ENCODE data around the gene SRGAP3. TPM values are rescaled to one million over a fixed set of nuclear protein-coding genes. Genes with fewer than 3 reads are reported as not detected.

Gene SRGAP3
- polyA plus RNA-seq, 2 donors = 1.3 to 3.3 TPM

- H3K4me3 ChIP-seq (ENCODE audit: low read depth in 1 of 2, low read length in 2 of 2) = no peak overlapping the region
- WGBS, 2 donors = 60 to 62% methylated on average over 7 of the region's 7 CpGs
- no peaks in the 10 kb centered on the region for H3K27me3 ChIP-seq (ENCODE audit: control insufficient read depth in 1 of 2, insufficient read depth in 2 of 2, low read length in 2 of 2)
- peaks cover 3 to 8% of the 10 kb centered on the region in 2 donors for H3K4me1 ChIP-seq (ENCODE audit: control insufficient read depth in 2 of 2, insufficient read depth in 2 of 2, low read length in 1 of 2)
- no peaks in the 10 kb centered on the region for H3K36me3 ChIP-seq (ENCODE audit: control insufficient read depth in 2 of 2, insufficient read depth in 2 of 2, low read length in 1 of 2)
- H3K9me3 ChIP-seq (ENCODE audit: control insufficient read depth in 2 of 2, insufficient read depth in 1 of 2, low read depth in 1 of 2, low read length in 1 of 2) = peaks cover 3 to 8% of the 10 kb centered on the region in 2 donors
- H3K27ac ChIP-seq (ENCODE audit: low read depth in 2 of 2, low read length in 1 of 2) = peak overlapping the region in 1 of 2 donors; percentile 38
Measured at GRCh38 chr3:9147896-9148266, 101.6 kb downstream of the SRGAP3 start.

- Histone ChIP-seq H3K4me3 (ENCODE audit: low read depth in 1 of 2, low read length in 2 of 2) (no peak overlapping the region), H3K4me1 (ENCODE audit: control insufficient read depth in 2 of 2, insufficient read depth in 2 of 2, low read length in 1 of 2) (peaks cover 5 to 8% of the 10 kb centered on the region in 2 donors), H3K36me3 (ENCODE audit: control insufficient read depth in 2 of 2, insufficient read depth in 2 of 2, low read length in 1 of 2) (no peaks in the 10 kb centered on the region), H3K27ac (ENCODE audit: low read depth in 2 of 2, low read length in 1 of 2) (peak overlapping the region in 1 of 2 donors; percentile 38), H3K9me3 (ENCODE audit: control insufficient read depth in 2 of 2, insufficient read depth in 1 of 2, low read depth in 1 of 2, low read length in 1 of 2) (peaks cover 3 to 8% of the 10 kb centered on the region in 2 donors), H3K27me3 (ENCODE audit: control insufficient read depth in 1 of 2, insufficient read depth in 2 of 2, low read length in 2 of 2) (no peaks in the 10 kb centered on the region)
- 52 to 62% methylated on average over 8 of the region's 8 CpGs for WGBS, 2 donors
Measured at GRCh38 chr3:9147215-9147895, 102.1 kb downstream of the SRGAP3 start.

DNA sequence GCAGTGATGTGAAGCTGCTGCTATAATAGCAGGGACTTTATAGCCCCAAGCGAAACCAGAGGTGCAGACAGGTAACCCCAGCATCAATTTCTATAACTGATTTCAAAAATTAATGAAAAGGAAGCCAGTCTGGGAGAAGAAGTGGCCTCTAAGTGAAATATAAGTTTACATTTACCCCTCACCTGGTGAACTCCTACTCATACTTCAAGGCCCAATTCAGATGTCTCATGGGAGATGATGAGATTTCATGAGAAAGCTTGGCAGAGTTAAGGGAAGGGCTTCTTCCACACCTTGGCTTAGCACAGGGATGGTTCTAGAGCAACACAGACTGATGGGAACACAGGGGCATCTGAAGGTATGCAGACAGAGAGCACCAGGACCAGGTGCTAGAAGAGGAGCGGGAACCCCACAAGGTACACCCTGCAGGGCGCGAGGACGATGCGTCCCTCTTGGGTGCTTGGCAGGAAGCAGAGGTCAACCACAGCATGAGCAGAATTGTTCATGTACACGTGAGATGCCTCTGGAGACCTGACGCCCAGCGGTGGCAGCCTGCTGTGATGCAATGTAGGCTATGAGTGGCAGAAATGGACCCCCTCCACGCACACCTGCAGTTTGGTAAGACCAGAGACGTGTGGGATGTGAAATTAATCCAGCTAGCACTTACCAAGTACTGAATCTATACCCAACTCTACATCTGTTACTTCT lies 102.9 kb downstream of the SRGAP3 start:
- no peaks in the 10 kb centered on the region for H3K36me3 ChIP-seq (ENCODE audit: control insufficient read depth in 2 of 2, insufficient read depth in 2 of 2, low read length in 1 of 2)
- no peak overlapping the region for H3K27ac ChIP-seq (ENCODE audit: low read depth in 2 of 2, low read length in 1 of 2)
- peaks cover 3 to 5% of the 10 kb centered on the region in 2 donors for H3K9me3 ChIP-seq (ENCODE audit: control insufficient read depth in 2 of 2, insufficient read depth in 1 of 2, low read depth in 1 of 2, low read length in 1 of 2)
- 78 to 85% methylated on average over 11 of the region's 11 CpGs for WGBS, 2 donors
- H3K27me3 ChIP-seq (ENCODE audit: control insufficient read depth in 1 of 2, insufficient read depth in 2 of 2, low read length in 2 of 2) = no peaks in the 10 kb centered on the region
- H3K4me1 ChIP-seq (ENCODE audit: control insufficient read depth in 2 of 2, insufficient read depth in 2 of 2, low read length in 1 of 2) = peaks cover 5 to 8% of the 10 kb centered on the region in 2 donors
- H3K4me3 ChIP-seq (ENCODE audit: low read depth in 1 of 2, low read length in 2 of 2) = no peak overlapping the region

- WGBS, 2 donors = 95 to 97% methylated on average over 2 of the region's 2 CpGs
- H3K4me1 ChIP-seq (ENCODE audit: control insufficient read depth in 2 of 2, insufficient read depth in 2 of 2, low read length in 1 of 2) = peaks cover 0 to 5% of the 10 kb centered on the region in 2 donors
- no peaks in the 10 kb centered on the region for H3K36me3 ChIP-seq (ENCODE audit: control insufficient read depth in 2 of 2, insufficient read depth in 2 of 2, low read length in 1 of 2)
- no peaks in the 10 kb centered on the region for H3K27me3 ChIP-seq (ENCODE audit: control insufficient read depth in 1 of 2, insufficient read depth in 2 of 2, low read length in 2 of 2)
- H3K9me3 ChIP-seq (ENCODE audit: control insufficient read depth in 2 of 2, insufficient read depth in 1 of 2, low read depth in 1 of 2, low read length in 1 of 2) = peaks cover 0 to 3% of the 10 kb centered on the region in 2 donors
- H3K27ac ChIP-seq (ENCODE audit: low read depth in 2 of 2, low read length in 1 of 2) = no peak overlapping the region
- H3K4me3 ChIP-seq (ENCODE audit: low read depth in 1 of 2, low read length in 2 of 2) = no peak overlapping the region
Measured at GRCh38 chr3:9143184-9143583, 106.3 kb downstream of the SRGAP3 start.

GRCh38 chr3:9142362-9142761 lies 107.1 kb downstream of the SRGAP3 start:
- Histone ChIP-seq H3K36me3 (ENCODE audit: control insufficient read depth in 2 of 2, insufficient read depth in 2 of 2, low read length in 1 of 2) (no peaks in the 10 kb centered on the region), H3K27me3 (ENCODE audit: control insufficient read depth in 1 of 2, insufficient read depth in 2 of 2, low read length in 2 of 2) (no peaks in the 10 kb centered on the region), H3K4me3 (ENCODE audit: low read depth in 1 of 2, low read length in 2 of 2) (no peak overlapping the region), H3K27ac (ENCODE audit: low read depth in 2 of 2, low read length in 1 of 2) (no peak overlapping the region), H3K9me3 (ENCODE audit: control insufficient read depth in 2 of 2, insufficient read depth in 1 of 2, low read depth in 1 of 2, low read length in 1 of 2) (peaks cover 0 to 3% of the 10 kb centered on the region in 2 donors), H3K4me1 (ENCODE audit: control insufficient read depth in 2 of 2, insufficient read depth in 2 of 2, low read length in 1 of 2) (peaks cover 0 to 2% of the 10 kb centered on the region in 2 donors)
- WGBS, 2 donors = 23 to 36% methylated on average over 4 of the region's 4 CpGs

GRCh38 chr3:9141928-9142289 lies 107.5 kb downstream of the SRGAP3 start:
- no peaks in the 10 kb centered on the region for H3K36me3 ChIP-seq (ENCODE audit: control insufficient read depth in 2 of 2, insufficient read depth in 2 of 2, low read length in 1 of 2)
- H3K9me3 ChIP-seq (ENCODE audit: control insufficient read depth in 2 of 2, insufficient read depth in 1 of 2, low read depth in 1 of 2, low read length in 1 of 2) = peaks cover 0 to 3% of the 10 kb centered on the region in 2 donors
- no peak overlapping the region for H3K4me3 ChIP-seq (ENCODE audit: low read depth in 1 of 2, low read length in 2 of 2)
- no peak overlapping the region for H3K27ac ChIP-seq (ENCODE audit: low read depth in 2 of 2, low read length in 1 of 2)
- H3K4me1 ChIP-seq (ENCODE audit: control insufficient read depth in 2 of 2, insufficient read depth in 2 of 2, low read length in 1 of 2) = peaks cover 0 to 2% of the 10 kb centered on the region in 2 donors
- H3K27me3 ChIP-seq (ENCODE audit: control insufficient read depth in 1 of 2, insufficient read depth in 2 of 2, low read length in 2 of 2) = no peaks in the 10 kb centered on the region
- WGBS, 2 donors = 26 to 36% methylated on average over 5 of the region's 5 CpGs

GRCh38 chr3:9139366-9139765 lies 110.1 kb downstream of the SRGAP3 start:
- Histone ChIP-seq H3K36me3 (ENCODE audit: control insufficient read depth in 2 of 2, insufficient read depth in 2 of 2, low read length in 1 of 2) (no peaks in the 10 kb centered on the region), H3K4me3 (ENCODE audit: low read depth in 1 of 2, low read length in 2 of 2) (no peak overlapping the region), H3K4me1 (ENCODE audit: control insufficient read depth in 2 of 2, insufficient read depth in 2 of 2, low read length in 1 of 2) (peaks cover 0 to 2% of the 10 kb centered on the region in 2 donors), H3K27ac (ENCODE audit: low read depth in 2 of 2, low read length in 1 of 2) (no peak overlapping the region), H3K9me3 (ENCODE audit: control insufficient read depth in 2 of 2, insufficient read depth in 1 of 2, low read depth in 1 of 2, low read length in 1 of 2) (peaks cover 0 to 3% of the 10 kb centered on the region in 2 donors), H3K27me3 (ENCODE audit: control insufficient read depth in 1 of 2, insufficient read depth in 2 of 2, low read length in 2 of 2) (no peaks in the 10 kb centered on the region)
- WGBS, 2 donors = 96% methylated on average over 4 of the region's 4 CpGs

GRCh38 chr3:9137676-9138075 lies 111.8 kb downstream of the SRGAP3 start:
- H3K4me1 ChIP-seq (ENCODE audit: control insufficient read depth in 2 of 2, insufficient read depth in 2 of 2, low read length in 1 of 2) = peaks cover 0 to 2% of the 10 kb centered on the region in 2 donors
- H3K9me3 ChIP-seq (ENCODE audit: control insufficient read depth in 2 of 2, insufficient read depth in 1 of 2, low read depth in 1 of 2, low read length in 1 of 2) = peaks cover 0 to 3% of the 10 kb centered on the region in 2 donors
- H3K4me3 ChIP-seq (ENCODE audit: low read depth in 1 of 2, low read length in 2 of 2) = no peak overlapping the region
- H3K27ac ChIP-seq (ENCODE audit: low read depth in 2 of 2, low read length in 1 of 2) = no peak overlapping the region
- 50% methylated on average over 4 of the region's 4 CpGs for WGBS, 2 donors
- no peaks in the 10 kb centered on the region for H3K27me3 ChIP-seq (ENCODE audit: control insufficient read depth in 1 of 2, insufficient read depth in 2 of 2, low read length in 2 of 2)
- no peaks in the 10 kb centered on the region for H3K36me3 ChIP-seq (ENCODE audit: control insufficient read depth in 2 of 2, insufficient read depth in 2 of 2, low read length in 1 of 2)

- Histone ChIP-seq H3K27me3 (ENCODE audit: control insufficient read depth in 1 of 2, insufficient read depth in 2 of 2, low read length in 2 of 2) (no peaks in the 10 kb centered on the region), H3K4me3 (ENCODE audit: low read depth in 1 of 2, low read length in 2 of 2) (no peak overlapping the region), H3K36me3 (ENCODE audit: control insufficient read depth in 2 of 2, insufficient read depth in 2 of 2, low read length in 1 of 2) (no peaks in the 10 kb centered on the region), H3K4me1 (ENCODE audit: control insufficient read depth in 2 of 2, insufficient read depth in 2 of 2, low read length in 1 of 2) (no peaks in the 10 kb centered on the region), H3K9me3 (ENCODE audit: control insufficient read depth in 2 of 2, insufficient read depth in 1 of 2, low read depth in 1 of 2, low read length in 1 of 2) (peaks cover 0 to 3% of the 10 kb centered on the region in 2 donors), H3K27ac (ENCODE audit: low read depth in 2 of 2, low read length in 1 of 2) (no peak overlapping the region)
- 83% methylated on average over 12 of the region's 12 CpGs for WGBS, 2 donors
Measured at GRCh38 chr3:9136746-9137465, 112.5 kb downstream of the SRGAP3 start.

All from esophagus (tissue), 2 donors.